ENCODE results near the gene SYT7. TPM values are rescaled to one million over a fixed set of nuclear protein-coding genes. Genes with fewer than 3 reads are reported as not detected.

SYT7 gene
- total RNA-seq, 4 donors from 2014 or later, result 1.5 to 7.5 (median 5.1) TPM

- H3K4me3 ChIP-seq (ENCODE audit: low read depth, poor library complexity, severe bottlenecking), result no peak overlapping the region
- intact Hi-C loops (cut with DNase I; ENCODE audit: low total_unique reads), result no loop called here
- TF ChIP-seq CTCF (IDR thresholded peaks at IDR 0.05) (no peak), POLR2A (IDR thresholded peaks at IDR 0.05) (no peak)
- WGBS, 2 donors, result 57 to 60% methylated on average over 12 to 13 of the region's 13 CpGs
- DNase-seq (ENCODE audit: low spot score in 2 of 2), result no peak
These were observed 28.7 kb downstream of the SYT7 start for GRCh38 chr11:61552108-61552635.

- H3K4me3 ChIP-seq (ENCODE audit: low read depth, poor library complexity, severe bottlenecking), result no peak overlapping the region
- intact Hi-C loops (cut with DNase I; ENCODE audit: low total_unique reads), result loop anchor here (1.0 kb wide), 1 partner anchor 22 kb away; no protein-coding TSS in a partner anchor
- TF ChIP-seq CTCF (IDR thresholded peaks at IDR 0.05), result no peak
- no peak for TF ChIP-seq POLR2A (IDR thresholded peaks at IDR 0.05)
- DNase-seq (ENCODE audit: low spot score in 2 of 2), result no peak
- 43 to 62% methylated on average over 12 of the region's 12 CpGs for WGBS, 2 donors
These were observed 29.2 kb downstream of the SYT7 start for GRCh38 chr11:61551634-61552033.

GRCh38 chr11:61550665-61551227, 30.1 kb downstream of the SYT7 start:
- 92 to 95% methylated on average over 18 of the region's 18 CpGs for WGBS, 2 donors
- intact Hi-C loops (cut with DNase I; ENCODE audit: low total_unique reads), result loop anchor here (1.0 kb wide), 1 partner anchor 23 kb away; no protein-coding TSS in a partner anchor
- TF ChIP-seq CTCF (IDR thresholded peaks at IDR 0.05) (no peak), POLR2A (IDR thresholded peaks at IDR 0.05) (no peak)
- H3K4me3 ChIP-seq (ENCODE audit: low read depth, poor library complexity, severe bottlenecking), result no peak overlapping the region
- DNase-seq (ENCODE audit: low spot score in 2 of 2), result no peak

GRCh38 chr11:61549662-61550568, 31.0 kb downstream of the SYT7 start:
- TF ChIP-seq POLR2A (IDR thresholded peaks at IDR 0.05) (no peak), CTCF (IDR thresholded peaks at IDR 0.05) (no peak)
- intact Hi-C loops (cut with DNase I; ENCODE audit: low total_unique reads), result no loop called here
- H3K4me3 ChIP-seq (ENCODE audit: low read depth, poor library complexity, severe bottlenecking), result no peak overlapping the region
- WGBS, 2 donors, result 73 to 78% methylated on average over 18 to 20 of the region's 23 CpGs
- DNase-seq (ENCODE audit: low spot score in 2 of 2), result no peak

- intact Hi-C loops (cut with DNase I; ENCODE audit: low total_unique reads), result no loop called here
These were observed 31.7 kb downstream of the SYT7 start for GRCh38 chr11:61549177-61549576.

More at GRCh38 chr11:61549177-61549576, 31.7 kb downstream of the SYT7 start:
- 77 to 84% methylated on average over 8 of the region's 8 CpGs for WGBS, 2 donors
- DNase-seq (ENCODE audit: low spot score in 2 of 2), result no peak
- TF ChIP-seq CTCF (IDR thresholded peaks at IDR 0.05) (no peak), POLR2A (IDR thresholded peaks at IDR 0.05) (no peak)
- no peak overlapping the region for H3K4me3 ChIP-seq (ENCODE audit: low read depth, poor library complexity, severe bottlenecking)

Measured in lower leg skin (tissue), 4 donors.